SW480 (cell line): ENCODE results near the gene CHAF1B.

Experiments
- DNase-seq: peaks from one replicate; pipeline ENCODE4 v3.0.0-alpha.2; 2016; ENCODE audit warnings: low spot score

CHAF1B gene

DNA sequence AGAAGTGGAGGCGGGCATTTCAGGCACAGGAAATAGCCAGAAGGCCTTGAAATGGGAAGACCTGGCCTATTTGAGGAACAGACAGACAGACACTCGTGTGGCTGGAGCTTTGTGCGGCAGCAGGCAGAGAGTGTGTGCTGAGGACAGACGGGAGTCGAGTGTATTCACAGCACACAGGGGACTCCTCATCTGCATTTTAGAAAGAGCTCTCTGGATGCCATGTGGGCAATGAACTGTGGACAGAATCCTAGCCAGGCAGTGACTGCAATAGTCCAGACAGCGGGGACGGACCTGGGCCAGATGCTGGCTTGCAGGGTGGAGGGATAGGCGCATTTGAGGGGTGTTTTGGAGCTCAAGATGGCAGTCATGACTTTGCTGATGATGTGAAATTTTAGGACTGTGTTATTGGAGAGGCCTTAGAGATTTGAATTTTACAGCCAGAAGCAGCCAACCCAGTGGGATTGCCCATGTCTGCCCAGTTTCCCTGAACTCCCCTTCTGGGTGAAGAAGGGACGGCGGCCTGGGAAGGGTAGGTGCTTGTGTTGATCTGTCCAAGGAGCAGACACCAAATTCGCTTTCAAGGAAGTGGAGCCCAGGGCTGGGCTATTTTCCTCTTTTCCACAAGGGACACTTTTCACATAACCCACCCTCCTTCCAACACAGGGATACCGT lies 43.7 kb downstream of the CHAF1B start:
- DNase-seq, result no peak

DNA sequence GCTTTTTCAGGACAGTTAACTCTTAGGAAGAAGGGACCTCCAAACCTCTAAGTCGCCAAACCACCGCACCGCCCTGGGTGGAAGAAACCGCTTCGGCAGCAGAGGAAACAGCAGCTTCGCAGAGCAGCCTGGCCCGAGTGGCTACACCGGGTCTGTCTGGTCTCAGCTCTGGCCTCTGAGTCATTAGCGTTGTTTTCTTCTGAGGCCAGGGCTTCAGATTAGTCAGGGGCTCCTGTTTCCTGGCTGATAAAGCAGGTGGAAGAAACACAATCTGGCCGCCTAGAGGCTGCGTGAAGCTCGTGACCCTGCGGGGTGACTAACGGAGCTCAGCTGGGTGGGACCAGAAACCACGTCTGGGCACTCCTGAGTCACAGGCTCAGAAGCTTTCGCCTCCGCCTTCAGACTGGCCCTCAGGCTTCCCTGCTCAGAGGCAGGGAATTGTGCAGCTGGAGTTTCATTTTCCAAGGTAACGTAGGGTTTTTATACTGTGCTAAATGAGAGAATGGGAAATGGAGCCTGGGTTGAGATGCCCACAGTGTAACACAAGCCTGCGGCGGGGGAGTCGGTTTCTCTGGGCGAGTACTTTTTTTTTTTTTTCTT lies 44.9 kb downstream of the CHAF1B start:
- DNase-seq, result peak; percentile 94

DNA sequence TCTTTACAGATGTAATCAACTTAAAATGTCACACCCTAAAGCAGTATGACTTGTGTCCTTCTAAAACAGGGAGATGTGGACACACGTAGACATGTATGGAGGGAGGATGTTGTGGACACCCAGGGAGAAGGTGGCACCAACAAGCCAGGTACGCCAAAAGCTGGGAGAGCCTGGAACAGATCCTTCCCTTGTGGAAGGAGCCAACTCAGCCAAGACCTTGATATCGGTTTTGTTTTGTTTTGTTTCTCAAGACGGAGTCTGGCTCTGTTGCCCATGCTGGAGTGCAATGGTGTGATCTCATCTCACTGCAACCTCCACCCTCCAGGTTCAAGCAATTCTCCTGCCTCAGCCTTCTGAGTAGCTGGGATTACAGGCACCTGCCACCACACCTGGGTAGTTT lies 45.6 kb downstream of the CHAF1B start:
- DNase-seq, result no peak

DNA sequence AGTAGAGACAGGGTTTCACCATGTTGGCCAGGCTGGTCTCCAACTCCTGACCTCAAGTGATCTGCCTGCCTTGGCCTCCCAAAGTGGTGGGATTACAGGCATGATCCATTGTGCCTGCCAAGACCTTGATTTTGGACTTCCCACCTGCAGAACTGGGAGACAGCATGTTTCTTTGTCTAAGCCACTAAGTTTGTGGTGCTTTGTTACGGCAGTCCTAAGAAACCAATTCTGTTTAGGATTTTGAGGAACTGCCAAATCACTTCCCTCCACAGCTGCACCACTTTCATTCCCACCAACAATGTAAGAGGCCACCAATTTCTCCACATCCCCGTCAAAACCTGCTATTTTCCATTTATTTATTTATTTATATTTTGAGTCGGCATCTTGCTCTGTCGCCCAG lies 46.1 kb downstream of the CHAF1B start:
- no peak for DNase-seq

DNA sequence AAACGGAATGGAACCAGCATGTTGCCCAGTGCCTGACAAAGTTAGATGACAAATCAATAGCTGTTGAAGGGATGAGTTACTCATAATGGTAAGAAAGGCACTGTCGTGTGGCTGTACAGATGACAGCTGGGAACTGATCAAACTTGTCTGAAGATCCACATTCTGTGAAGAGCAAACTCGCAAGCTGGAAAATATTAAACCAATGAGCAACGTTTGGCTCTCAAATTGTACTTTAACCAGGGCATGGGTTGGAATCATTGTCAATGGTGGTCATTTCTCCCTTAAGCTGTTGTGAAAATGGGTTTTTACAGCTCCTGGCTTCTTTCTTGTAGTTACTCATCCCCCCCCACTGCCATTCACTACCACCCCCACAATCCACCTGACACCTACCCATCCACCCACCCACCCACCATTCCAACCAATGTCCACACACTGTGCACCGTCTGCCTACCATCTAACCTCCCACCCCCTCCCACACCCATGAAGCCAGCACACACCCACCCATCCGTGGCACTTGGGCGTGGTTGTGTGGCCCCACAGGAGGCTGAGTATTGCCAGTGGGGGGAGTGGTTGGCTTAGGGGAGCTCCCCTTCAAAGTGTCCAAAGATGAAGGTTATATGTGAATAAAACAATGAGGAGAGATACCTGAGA lies 48.0 kb downstream of the CHAF1B start:
- no peak for DNase-seq

DNA sequence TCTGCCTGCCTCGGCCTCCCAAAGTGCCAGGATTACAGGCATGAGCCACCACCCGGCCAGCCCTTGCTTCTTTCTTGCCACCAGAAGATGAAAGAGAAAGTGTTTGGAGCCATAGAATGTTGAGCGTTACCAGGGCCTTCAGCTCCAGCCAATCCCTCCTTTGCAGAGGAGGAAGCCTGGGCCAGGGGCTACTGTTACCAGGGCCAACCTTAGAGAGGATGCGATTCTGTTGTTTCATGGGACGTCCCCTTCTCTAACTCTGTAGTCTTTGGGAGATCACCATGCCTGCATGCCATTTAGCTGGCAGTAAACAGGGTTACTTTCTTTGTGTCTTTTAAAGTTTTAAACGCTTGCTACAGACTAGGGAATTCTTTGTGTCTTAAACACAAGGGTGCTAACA lies 49.0 kb downstream of the CHAF1B start:
- no peak for DNase-seq

DNA sequence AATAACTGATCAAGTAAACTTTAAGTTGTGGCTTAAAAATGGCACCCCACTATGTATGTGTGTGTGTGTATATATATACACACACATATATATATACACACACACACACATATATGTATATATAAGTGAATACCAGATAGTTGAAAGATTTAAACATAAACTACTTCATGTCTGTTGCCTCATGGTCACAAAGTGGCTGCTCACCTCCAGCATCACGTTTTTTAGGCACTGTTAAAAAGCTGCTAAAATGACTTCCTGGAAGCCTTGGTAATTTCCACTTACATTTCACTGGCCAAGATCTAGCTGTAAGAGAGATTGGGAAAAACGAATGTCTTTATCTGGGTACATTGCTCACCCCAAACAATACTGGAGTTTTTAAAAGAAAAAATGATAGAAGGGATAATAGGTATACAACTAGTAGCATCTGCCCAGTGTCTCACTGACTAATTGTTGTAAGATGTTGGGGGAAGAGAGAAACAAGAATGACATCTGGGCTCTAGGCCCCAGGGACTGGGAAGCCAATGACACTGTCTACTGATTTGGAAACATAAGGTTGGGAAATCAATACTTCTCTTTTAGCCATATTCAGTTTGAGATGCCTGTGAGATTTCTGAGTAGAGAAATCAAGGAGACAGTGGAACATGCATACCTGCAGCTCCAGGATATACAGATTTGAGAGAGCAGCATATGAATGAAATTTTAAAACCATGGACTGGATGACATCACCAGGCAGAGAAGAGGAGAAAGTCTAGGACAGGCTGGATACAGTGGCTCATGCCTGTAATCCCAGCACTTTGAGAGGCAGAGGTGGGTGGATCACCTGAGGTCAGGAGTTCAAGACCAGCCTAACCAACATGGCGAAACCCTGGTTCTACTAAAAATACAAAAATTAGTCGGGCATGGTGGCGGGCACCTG lies 51.9 kb downstream of the CHAF1B start:
- DNase-seq, result no peak

DNA sequence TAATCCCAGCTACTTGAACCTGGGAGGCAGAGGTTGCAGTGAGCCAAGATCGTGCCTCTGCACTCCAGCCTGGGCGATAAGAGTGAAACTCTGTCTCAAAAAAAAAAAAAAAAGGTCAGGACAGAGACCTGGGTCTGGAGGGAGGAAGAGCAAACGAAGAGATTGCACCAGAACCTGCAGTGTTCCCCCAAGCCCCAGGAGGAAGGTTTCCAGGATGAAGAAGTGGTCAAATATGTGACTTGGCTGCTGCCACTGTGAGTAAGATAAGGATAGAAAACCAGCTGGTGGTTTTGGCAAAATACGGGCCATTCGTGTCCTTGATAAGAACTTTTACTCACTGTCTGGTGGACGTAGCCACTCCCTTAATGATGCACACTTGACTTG lies 52.5 kb downstream of the CHAF1B start:
- DNase-seq, result no peak

DNA sequence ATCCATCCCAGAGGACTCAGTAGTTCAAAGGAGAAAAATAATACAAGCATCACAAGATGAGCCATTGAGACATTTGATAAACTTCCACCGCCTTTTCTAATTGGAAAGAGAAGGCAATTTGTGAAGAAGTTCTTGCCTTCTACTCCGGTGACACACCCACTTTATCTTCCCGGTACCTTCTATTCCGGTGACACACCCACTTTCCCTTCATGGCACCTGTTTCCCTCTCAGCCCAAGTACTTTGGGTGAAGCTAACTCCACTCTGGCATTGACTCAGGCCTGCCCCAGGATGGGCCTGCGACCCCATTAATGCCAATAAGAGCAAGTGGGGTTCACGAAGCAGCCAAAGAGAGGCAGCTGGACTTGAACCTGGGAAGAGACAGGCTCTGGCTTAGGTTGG lies 56.5 kb downstream of the CHAF1B start:
- DNase-seq, result no peak

DNA sequence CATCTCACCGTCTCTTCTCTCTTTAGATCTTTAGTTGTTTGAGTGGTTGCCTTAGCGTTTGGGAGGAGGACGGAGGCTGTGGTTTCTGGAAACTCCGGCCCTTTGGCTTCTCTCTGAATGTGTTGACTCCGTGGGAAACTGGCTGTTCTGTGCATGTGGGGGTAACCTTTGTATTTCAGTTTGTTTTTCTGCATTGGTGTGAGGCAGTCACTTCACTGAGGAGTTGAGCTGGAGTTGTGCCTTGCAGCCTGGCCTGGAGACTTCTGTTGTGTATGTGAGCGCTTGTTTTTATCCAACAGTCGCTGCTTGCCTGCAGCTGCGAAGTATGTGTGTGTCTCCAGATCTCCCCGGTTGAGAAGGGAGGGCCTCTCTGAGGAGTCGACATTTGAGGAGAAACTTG lies 61.1 kb downstream of the CHAF1B start:
- DNase-seq, result no peak

DNA sequence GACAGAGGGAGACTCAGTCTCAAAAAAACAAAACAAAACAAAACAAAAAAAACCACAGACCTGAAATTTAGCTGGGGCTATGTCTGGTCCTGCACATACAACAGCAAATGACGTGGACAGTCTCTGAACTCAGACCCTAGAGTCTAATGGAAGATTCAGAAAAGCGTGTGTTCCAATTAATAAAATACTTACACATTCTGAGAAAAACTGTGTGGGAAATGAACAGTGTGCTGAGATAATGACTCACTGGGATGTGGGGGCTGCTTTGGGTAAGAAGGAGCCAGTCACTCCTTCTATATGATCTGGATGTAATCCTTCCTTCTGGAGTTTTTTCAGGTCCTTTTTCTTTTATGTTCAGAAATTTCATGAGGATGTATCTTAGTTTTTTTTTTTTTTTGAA lies 65.3 kb downstream of the CHAF1B start:
- no peak for DNase-seq

DNA sequence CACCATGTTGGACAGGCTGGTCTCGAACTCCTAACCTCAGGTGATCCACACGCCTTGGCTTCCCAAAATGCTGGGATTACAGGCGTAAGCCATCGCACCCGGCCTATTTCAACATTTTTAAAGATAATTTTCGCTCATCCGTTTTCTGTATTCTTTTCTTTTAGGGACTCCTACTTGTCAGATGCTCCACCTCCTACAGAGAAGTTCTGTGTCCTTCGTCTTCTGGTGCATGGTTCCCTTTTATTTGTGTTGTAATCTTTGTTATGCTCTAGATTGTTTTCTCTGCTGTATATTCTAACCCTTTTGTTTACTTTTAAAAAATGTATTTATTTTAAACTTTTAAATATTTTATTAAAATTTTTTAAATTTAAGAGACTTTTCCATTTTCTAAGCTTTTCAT lies 66.3 kb downstream of the CHAF1B start:
- no peak for DNase-seq

DNA sequence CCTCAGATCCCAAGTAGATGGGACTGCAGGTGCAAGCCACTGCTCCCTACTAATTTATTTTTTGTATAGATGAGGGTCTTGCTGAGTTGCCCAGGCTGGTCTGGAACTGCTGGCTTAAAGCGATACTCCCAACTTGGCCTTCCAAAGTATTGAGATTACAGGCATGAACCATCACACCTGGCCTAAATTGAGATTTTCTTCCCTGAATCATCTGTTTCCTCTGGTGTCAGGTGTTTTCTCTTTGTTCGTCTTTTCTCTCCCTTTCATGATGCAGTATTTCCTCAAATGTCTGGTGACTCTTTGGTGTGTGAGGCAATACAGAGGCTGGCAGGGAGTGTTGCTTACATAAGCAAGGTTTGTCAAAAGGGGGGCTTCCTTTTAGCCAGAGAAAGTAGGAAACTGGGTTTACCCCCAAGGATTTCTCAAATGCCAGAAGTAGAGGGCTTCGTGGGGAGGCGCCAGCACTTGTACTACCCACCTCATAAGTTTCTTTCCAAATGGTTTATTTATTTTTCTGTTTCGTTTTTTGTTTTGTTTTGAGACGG lies 67.2 kb downstream of the CHAF1B start:
- DNase-seq, result no peak

DNA sequence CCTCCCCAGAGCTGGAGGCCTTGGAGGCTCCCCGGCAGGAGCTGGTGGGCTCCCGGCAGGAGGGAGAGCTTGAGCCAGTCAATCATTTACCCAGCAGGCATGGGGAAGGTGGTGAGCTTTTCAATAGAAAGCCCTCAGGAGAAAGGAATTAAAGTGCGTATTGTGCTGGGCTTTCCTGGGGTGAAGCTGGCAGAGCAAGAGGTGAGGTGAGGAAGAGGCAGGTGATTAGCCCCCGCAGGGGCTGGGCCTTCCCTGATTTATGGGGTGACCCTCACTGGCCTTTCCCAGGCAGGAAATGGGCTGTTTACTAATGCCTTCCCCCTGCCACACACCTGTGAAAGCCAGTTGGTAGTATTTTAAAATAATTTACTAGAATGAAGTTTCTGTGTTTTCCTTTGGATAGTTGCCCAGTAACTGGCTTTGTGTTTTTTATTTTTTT lies 68.9 kb downstream of the CHAF1B start:
- no peak for DNase-seq

DNA sequence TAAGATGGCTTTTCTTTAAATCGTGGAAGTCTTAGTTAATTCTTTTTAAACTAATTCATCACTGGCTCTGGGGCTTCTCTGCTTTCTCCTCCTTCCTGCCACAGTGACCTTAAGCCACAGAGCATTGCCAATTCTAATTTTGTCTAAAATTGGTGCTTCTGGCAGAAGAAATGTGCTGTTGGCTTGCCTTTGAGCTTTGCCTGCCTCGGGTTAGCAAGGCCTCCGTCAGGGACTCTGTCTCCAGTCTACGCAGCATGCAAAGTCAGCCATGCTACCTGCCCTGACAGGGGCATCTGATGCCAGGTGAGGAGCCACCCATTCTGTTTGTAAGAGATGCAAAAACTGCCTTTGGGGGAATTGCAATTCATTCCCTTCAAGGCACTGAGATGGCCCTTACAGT lies 69.5 kb downstream of the CHAF1B start:
- no peak for DNase-seq

DNA sequence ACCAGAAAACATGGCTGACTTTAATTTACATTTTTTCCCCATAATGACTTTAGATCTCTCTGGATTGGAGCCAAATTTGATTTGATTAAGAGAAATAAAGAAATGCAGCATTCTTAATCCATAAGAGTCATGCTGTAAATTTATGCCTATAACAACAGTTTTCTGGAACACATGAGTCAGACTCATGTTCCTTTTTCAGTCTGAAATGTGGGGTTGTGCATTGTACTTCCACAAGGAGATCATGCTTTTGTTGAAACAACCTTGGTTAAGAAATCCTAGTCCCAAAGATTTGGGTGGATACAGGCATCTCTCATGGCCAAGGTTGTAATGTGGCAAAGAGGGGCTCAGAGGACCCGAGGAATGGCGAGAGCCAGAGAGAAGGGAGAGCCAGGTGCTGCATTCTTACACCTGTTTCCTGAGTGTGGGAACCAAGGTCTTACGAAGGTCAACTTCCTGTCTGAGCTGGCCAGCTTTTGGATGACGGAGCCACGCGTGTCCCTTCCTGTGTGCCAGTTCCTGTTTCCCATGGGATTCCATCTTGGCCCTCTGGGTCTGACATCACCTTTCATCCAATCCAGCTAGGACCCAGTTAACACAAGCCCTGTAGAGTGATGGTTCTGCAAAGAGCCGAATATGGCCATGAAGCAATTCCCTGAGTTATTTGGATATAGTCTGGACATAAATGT lies 71.7 kb downstream of the CHAF1B start:
- DNase-seq, result no peak

DNA sequence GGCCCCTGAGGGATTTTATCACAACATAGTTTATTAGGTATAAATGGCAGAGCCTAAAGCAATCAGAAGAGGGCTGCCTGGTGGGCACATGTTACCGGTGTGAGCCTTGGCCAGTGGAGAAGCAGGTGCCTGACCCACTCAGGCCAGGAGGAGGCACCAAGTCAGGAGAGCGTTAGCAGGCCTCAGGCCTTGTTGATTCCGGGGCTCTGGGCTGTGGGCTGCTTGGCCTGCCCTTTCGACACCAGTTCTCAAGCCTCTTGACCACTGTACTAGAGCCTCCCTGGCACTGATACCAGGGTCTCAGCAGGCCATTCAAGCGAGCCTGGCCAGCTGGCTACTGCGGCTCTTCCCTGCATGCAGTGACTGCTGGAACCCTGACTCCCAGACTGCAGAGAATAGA lies 73.9 kb downstream of the CHAF1B start:
- no peak for DNase-seq

DNA sequence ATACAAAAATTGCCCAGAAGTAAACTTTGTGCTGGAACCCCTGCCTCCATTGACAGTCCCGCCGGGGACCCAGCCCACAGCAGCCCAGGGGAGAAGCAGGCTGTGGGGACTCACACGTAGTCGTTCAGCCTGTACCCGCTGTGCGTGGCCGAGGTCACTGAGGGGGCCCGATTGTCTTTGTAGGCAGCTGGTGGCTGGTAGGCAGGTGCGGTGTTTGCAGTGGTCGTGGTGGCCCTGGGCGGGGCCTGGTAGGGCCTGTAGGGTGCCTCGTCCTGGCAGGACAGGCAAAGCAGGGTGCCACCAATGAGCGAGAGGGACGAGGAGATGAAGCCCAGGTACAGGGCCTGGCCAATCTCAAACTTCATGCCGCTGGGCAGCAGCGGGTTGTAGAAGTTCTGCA lies 75.7 kb downstream of the CHAF1B start:
- no peak for DNase-seq

DNA sequence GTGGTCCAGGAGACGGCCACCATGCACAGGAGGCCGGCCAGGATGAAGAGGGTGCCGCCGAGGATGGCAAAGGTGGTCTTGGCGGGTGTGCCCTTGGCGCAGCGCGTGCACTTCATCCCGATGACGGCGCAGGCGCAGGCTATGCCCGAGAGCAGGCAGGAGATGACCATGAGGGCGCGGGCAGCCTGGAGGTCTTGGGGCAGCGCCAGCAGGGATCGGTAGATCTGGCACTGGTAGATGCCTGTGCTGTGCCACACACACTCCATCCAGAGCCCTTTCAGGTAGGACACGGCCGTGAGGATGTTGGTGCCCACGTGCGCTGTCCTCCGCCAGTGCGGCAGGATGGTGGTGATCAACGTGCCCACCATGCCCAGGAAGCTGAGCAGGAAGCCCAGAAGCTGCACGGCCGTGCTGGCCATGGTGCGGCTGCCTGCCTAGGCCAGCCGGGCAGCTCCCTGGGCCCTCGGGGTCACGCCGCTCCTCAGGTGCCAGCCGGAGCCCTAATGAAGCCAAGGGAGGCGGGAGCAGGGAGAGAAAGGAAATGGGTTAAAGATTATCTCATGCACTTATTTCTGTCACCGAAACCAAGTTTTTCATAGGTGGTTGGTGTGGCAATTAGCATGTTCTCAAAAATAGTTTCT lies 76.2 kb downstream of the CHAF1B start:
- no peak for DNase-seq

DNA sequence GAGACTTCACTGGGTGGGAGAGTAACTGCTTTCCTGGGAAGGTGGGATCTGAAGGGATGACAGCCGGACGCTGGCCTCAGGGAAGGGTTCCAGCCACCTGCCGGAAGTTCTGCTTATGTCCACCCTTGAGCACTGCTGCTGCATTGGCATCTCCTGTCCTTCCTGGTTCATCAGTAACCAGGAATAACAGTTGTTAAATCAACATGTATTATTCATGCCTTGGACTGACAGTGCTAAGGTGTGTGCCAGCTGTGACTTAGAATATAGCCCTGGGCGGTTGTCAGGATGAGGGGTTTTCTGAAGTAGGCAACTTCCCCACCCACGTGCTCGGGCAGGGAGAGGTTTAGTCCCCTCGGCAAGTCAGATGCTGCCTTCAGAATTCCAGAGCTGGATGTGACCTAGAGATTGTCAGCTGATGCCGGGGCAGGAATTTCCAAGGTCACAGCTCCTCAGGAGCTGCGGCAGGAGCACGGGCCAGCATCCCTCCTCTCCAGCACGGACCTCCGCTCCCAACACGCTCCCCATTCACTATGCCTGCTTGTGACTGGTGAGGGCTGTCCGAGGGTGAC lies 76.8 kb downstream of the CHAF1B start:
- DNase-seq, result no peak

DNA sequence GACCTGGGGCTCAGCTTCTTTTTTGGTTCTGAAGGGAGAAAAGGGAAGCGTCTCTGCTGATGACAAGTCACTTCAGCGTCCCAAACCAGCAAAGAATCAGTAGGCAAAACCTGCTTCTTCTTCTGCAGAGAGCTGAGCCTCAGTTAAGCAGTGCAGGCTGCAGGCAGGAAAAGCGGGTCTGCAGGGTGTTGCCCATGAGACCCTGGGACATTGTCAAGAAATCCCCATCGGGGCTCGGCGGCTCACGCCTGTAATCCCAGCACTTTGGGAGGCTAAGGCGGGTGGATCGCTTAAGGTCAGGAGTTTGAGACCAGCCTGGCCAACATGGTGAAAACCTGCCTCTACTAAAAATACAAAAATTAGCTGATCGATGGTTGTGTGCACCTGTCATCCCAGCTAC lies 78.0 kb downstream of the CHAF1B start:
- DNase-seq, result no peak
